ENCODE data around the gene OSGIN1.

OSGIN1 gene

DNA sequence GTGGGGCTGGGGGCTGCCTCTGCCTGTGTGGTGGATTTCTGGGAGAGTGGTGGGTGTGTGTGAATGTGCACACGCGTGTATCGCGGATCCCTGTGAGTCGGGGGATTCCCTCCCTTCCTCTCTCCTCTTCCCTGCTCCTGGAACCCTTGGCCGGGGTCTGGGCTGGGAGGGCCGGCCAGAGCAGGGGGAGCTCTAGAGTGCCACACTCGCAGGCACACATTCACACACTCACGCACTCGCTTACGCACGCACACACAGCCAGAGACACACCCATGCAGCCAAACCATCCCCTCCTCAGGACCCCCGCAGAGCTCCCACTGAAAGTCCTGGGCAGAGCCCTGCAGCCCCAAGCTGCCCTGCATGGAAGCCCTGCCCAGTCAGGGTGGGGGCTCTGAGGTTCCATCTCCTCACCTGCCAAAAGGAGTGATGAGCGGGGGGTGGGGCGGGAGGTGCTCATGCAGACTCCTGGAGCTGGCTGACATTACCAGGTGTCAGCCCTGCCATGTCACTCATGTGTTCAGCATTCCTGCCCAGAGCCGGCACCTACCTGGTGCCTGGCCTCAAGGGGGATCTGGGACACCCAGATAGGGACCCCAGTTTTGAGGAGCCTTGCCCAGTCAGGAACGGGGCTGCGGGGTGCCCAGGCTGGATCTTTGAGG lies 16.9 kb downstream of the OSGIN1 start:
- H3K4me3 ChIP-seq (ENCODE audit: low read depth, low read length), result no peak overlapping the region
- no peak for TF ChIP-seq CTCF (conservative IDR thresholded peaks at IDR 0.05; ENCODE audit: low read depth, low read length)
- no peak for DNase-seq (ENCODE audit: low read depth)

DNA sequence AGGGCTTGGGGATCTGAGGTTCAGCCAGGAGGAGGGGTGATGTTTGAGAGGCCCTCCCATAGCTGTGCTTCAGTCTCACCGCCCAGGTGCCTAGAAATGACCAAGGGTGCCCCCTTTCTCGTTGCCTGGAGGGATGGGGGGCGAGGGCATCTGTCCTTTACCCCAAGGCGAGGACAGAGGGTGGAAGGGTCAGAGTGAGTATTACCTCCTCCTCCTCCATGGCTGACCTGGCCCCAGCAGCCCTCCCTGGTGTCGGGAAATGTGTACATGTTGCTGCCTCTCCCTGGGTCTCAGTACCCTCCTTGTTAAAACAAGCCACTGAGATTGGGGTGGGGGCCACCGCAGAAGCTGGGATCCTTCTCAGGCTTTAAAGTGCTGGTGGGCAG lies 17.4 kb downstream of the OSGIN1 start:
- DNase-seq (ENCODE audit: low read depth), result no peak
- TF ChIP-seq CTCF (conservative IDR thresholded peaks at IDR 0.05; ENCODE audit: low read depth, low read length), result no peak
- no peak overlapping the region for H3K4me3 ChIP-seq (ENCODE audit: low read depth, low read length)

DNA sequence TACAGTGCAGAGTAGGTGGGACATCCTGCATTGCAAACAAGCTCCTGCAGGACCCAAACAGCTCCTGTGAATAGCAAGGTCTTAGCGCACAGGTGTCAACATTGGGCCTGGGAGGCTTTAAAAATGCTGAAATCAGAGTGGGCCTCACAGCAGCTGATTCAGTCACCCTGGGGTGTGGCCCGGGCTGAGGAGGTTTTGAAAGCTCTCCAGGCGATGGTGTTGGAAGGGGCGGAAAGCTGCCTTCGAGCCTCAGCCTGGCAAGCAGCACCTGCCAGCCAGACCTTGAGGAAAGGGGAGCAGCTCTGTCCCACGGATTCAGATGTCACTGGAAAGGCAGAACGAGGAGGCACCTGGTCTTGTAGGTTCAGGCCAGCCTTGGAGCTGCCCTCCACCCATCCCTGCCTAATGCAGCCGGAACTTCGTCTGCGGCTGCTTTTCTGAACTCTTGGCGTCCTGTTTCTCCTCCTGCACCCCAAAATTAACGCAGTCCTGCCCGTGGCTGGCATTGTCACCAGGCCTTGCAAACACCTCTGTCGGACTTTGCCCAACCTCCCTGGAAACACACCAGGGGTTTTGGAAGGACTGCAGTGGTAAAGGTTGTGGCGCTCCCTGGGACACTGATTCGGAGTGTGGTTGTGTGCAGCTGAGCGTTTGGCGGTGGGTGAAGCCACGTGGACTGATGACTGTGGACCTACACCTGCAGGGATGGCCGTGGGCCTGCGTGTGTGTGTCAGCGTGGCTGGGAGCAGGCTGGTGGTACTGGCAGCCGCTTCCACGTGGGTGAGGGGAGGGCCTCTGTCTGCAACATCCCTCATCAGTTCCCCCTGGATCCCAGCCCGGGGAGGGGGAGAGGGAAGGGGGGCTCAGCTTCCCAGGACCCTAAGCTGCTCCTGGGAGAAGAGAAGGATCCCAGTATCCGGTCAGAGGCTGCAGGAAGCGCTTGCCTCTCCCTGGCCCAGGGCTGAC lies 18.4 kb downstream of the OSGIN1 start:
- H3K4me3 ChIP-seq (ENCODE audit: low read depth, low read length), result no peak overlapping the region
- DNase-seq (ENCODE audit: low read depth), result no peak
- TF ChIP-seq CTCF (conservative IDR thresholded peaks at IDR 0.05; ENCODE audit: low read depth, low read length), result no peak

- no peak for TF ChIP-seq CTCF (conservative IDR thresholded peaks at IDR 0.05; ENCODE audit: low read depth, low read length)
- DNase-seq (ENCODE audit: low read depth), result no peak
- H3K4me3 ChIP-seq (ENCODE audit: low read depth, low read length), result no peak overlapping the region
Observed at GRCh38 chr16:83972256-83973008, 19.4 kb downstream of the OSGIN1 start.

DNA sequence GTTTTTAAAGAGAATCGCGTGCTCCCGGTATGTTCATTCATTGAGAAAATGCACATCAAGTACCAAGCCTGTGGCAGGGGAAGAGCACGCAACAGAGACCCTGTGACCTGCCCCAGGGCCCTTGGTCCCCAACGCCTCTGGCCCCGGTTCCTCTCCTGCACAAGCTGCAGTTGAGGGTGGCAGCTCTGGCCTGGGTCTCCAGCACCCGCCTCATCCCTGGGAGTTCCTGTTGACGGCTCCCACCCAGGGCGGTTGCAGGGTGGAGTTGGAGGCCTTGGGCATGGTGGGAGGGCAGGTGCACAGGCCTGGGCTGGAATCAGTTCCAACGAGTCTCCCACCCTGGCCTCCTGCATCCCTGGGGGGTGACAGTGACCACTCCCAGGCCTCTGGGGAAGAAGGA lies 20.0 kb downstream of the OSGIN1 start:
- no peak for TF ChIP-seq CTCF (conservative IDR thresholded peaks at IDR 0.05; ENCODE audit: low read depth, low read length)
- no peak for DNase-seq (ENCODE audit: low read depth)
- H3K4me3 ChIP-seq (ENCODE audit: low read depth, low read length), result no peak overlapping the region

DNA sequence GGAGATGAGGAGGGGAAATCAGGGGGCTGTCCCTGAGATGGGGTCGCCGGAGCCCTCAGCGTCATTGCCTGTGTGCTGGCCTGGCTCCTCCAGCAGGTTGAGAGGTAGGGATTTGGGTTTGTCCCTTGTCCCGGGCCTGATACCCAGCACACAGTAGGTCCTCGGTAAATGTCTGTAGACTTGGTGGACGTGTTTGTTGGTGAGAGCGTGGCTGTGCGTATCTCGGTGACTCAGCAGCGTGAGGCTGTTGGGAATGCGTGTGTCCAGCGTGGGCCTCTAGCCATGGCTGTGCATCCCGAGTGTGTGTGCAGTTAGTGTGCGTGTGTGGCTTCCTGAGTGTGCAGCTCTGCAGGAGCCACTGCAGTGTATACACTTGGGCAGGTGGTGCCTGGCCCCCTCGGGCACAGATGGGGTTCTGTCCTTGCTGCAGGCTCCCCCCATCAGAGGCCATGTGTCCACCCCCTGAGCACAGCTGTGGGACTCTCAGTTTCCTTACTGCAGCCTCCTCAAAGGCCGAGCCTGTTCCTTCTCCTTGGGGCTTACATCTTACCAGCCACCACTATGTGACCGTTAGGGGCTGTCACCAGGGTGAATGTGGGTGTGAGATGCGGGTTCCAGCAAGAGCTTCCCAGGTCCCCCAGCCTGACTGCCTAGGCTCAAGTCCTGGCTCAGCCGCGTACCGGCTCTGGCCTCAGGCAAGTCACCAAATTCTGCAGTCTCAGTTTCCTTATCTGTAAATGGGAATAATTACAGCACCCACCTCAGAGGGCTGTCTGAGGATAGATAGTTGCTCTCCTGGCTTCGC lies 20.7 kb downstream of the OSGIN1 start:
- TF ChIP-seq CTCF (conservative IDR thresholded peaks at IDR 0.05; ENCODE audit: low read depth, low read length), result no peak
- no peak overlapping the region for H3K4me3 ChIP-seq (ENCODE audit: low read depth, low read length)
- no peak for DNase-seq (ENCODE audit: low read depth)

Measured in choroid plexus epithelial cell (primary cell).